ENCODE measurements around the gene LCA5.

GRCh38 chr6:79544299-79544927 lies 7.2 kb upstream of the LCA5 start:
- no peak for TF ChIP-seq CTCF (IDR thresholded peaks at IDR 0.05; ENCODE audit: insufficient read depth, low read length, poor library complexity, severe bottlenecking)
- no peak for TF ChIP-seq EZH2phosphoT487 (conservative IDR thresholded peaks at IDR 0.05; ENCODE audit: low read length)

All from SU-DHL-6 (cell line).